CD4-positive, alpha-beta T cell treated with Interleukin-4 for 1 hour (primary cell): ENCODE data around the gene RAD51B.

Source experiments
- DNase-seq, 2 donors: peaks; one replicate each; pipeline ENCODE4 v3.0.0-alpha.2; 2020 to 2022

RAD51B gene

GRCh38 chr14:68631394-68632053, 811.9 kb downstream of the RAD51B start:
- no peak for DNase-seq

GRCh38 chr14:68632054-68632895, 812.7 kb downstream of the RAD51B start:
- no peak for DNase-seq

- no peak for DNase-seq
Observed at GRCh38 chr14:68633131-68633991, 813.8 kb downstream of the RAD51B start.

- no peak for DNase-seq
Observed at GRCh38 chr14:68634332-68634731, 814.8 kb downstream of the RAD51B start.

- no peak for DNase-seq
Observed at GRCh38 chr14:68634874-68635595, 815.5 kb downstream of the RAD51B start.

GRCh38 chr14:68636597-68636996, 817.0 kb downstream of the RAD51B start:
- DNase-seq: no peak

GRCh38 chr14:68637106-68638021, 817.8 kb downstream of the RAD51B start:
- DNase-seq: no peak

- DNase-seq: no peak
Observed at GRCh38 chr14:68638141-68638999, 818.8 kb downstream of the RAD51B start.

- no peak for DNase-seq
Observed at GRCh38 chr14:68639000-68639757, 819.6 kb downstream of the RAD51B start.

GRCh38 chr14:68639758-68640574, 820.4 kb downstream of the RAD51B start:
- no peak for DNase-seq

- no peak for DNase-seq
Observed at GRCh38 chr14:68643673-68644072, 824.1 kb downstream of the RAD51B start.

- DNase-seq: no peak
Observed at GRCh38 chr14:68644101-68644500, 824.5 kb downstream of the RAD51B start.

GRCh38 chr14:68645371-68645770, 825.8 kb downstream of the RAD51B start:
- DNase-seq: no peak

GRCh38 chr14:68649476-68650189, 830.1 kb downstream of the RAD51B start:
- DNase-seq: no peak

GRCh38 chr14:68650404-68650994, 830.9 kb downstream of the RAD51B start:
- no peak for DNase-seq

GRCh38 chr14:68651075-68651474, 831.5 kb downstream of the RAD51B start:
- DNase-seq: no peak

GRCh38 chr14:68651652-68652432, 832.3 kb downstream of the RAD51B start:
- DNase-seq: no peak
